GM13976 (cell line): ENCODE results near the gene MXD1.

Experiments used
- DNase-seq: peaks from one replicate; pipeline ENCODE4 v3.0.0; 2012; ENCODE audit warnings: low spot score
- CTCF ChIP-seq: IDR thresholded peaks from 2 replicates; pipeline ENCODE4 v1.5.1; 2012; ENCODE audit warnings: borderline replicate concordance, mild to moderate bottlenecking; ENCODE audit not compliant: insufficient read depth; ENCODE audit errors: extremely low read depth, missing control alignments, control extremely low read depth
- in situ Hi-C: fragments of 300-500 bp; cut with MboI; formaldehyde crosslinking; loops from one replicate; pipeline ENCODE4 v1.12.0; 2022; ENCODE audit warnings: low sequenced_read_pairs, mixed read lengths, inconsistent platforms; ENCODE audit not compliant: unreplicated experiment

Gene MXD1

GRCh38 chr2:69918401-69918800, 3.5 kb downstream of the MXD1 start:
- TF ChIP-seq CTCF = no peak
- in situ Hi-C loops = loop anchor here (10.0 to 25.0 kb wide), 3 partner anchors 146 to 369 kb away; partner anchors contain the start of gene SNRPG

GRCh38 chr2:69923116-69923515, 8.2 kb downstream of the MXD1 start:
- in situ Hi-C loops = loop anchor here (25.0 kb wide), 1 partner anchor 364 kb away; the partner anchor contains the start of gene SNRPG
- no peak for DNase-seq
- no peak for TF ChIP-seq CTCF

More at GRCh38 chr2:69918401-69918800, 3.5 kb downstream of the MXD1 start:
- no peak for DNase-seq

- no peak for TF ChIP-seq CTCF
- in situ Hi-C loops = no loop called here
- no peak for DNase-seq
These were observed 12.1 kb downstream of the MXD1 start for GRCh38 chr2:69926849-69927515.

GRCh38 chr2:69931832-69932595, 17.1 kb downstream of the MXD1 start:
- in situ Hi-C loops = no loop called here
- no peak for DNase-seq
- no peak for TF ChIP-seq CTCF

GRCh38 chr2:69932596-69932922, 17.6 kb downstream of the MXD1 start:
- no peak for DNase-seq
- TF ChIP-seq CTCF = no peak
- in situ Hi-C loops = no loop called here

GRCh38 chr2:69933254-69933828, 18.4 kb downstream of the MXD1 start:
- in situ Hi-C loops = no loop called here

More at GRCh38 chr2:69933254-69933828, 18.4 kb downstream of the MXD1 start:
- no peak for DNase-seq
- no peak for TF ChIP-seq CTCF
